Testis (tissue), 2 donors: Measurements from ENCODE around the gene SLX4IP.

ENCODE experiments used
- CTCF ChIP-seq, 3 experiments: fragments of 450-650 bp in 2 of 3; fragments of 200-600 bp in 1 of 3; sonication (generic) in 1 of 3; IDR thresholded peaks; one replicate each; pipeline ENCODE4 v1.5.1; 2016 to 2019; ENCODE audit warnings: antibody characterized with exemption in 3 of 3, mild to moderate bottlenecking in 2 of 3, moderate library complexity in 1 of 3
- POLR2A ChIP-seq: fragments of 450-650 bp; IDR thresholded peaks from one replicate; pipeline ENCODE4 v1.6.1; 2017; ENCODE audit warnings: antibody characterized with exemption, mild to moderate bottlenecking, moderate library complexity

GRCh38 chr20:10531848-10532247 is 96.7 kb downstream of the SLX4IP start:
- TF ChIP-seq CTCF (IDR thresholded peaks at IDR 0.05): no peak
- TF ChIP-seq POLR2A: no peak
